Measurements from ENCODE around the gene PIAS1.

GRCh38 chr15:68228143-68228970 is 174.2 kb downstream of the PIAS1 start:
- TF ChIP-seq CTCF (IDR thresholded peaks at IDR 0.05) (no peak), POLR2AphosphoS5 (IDR thresholded peaks at IDR 0.05) (no peak)
